ENCODE measurements around the gene MSRB2. TPM values are rescaled to one million over a fixed set of nuclear protein-coding genes. Genes with fewer than 3 reads are reported as not detected.

The MSRB2 gene
- total and polyA plus RNA-seq, 8 donors: 2.4 to 14.3 (median 7.6) TPM

DNA sequence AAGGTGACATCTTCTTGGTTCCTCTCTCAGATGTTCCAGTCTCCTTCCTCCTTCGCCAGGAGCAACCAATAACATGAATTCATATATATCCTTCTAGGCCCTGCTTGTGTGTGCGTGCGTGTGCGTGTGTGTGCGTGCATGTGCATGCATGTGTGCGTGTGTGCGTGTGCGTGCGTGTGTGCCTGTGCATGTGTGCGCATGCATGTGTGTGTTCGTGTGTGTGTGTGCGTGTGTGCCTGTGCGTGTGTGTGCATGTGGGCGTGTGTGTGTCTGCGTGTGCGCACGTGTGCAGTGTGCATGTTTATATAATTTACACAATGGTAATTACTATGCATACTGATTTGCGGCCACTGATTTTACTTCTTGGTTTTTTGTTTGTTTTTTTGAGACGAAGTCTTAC lies 52.8 kb downstream of the MSRB2 start:
- H3K4me1 ChIP-seq: peaks cover 0 to 5% (median 0%) of the 10 kb centered on the region in 3 donors
- no peaks in the 10 kb centered on the region for H3K27me3 ChIP-seq
- WGBS, 2 donors: 94 to 95% methylated on average over 19 of the region's 19 CpGs
- no peaks in the 10 kb centered on the region for H3K9me3 ChIP-seq
- intact Hi-C loops (cut with DNase I): no loop called here
- no peak for TF ChIP-seq CTCF (IDR thresholded peaks at IDR 0.05)
- FAIRE-seq (no peak), DNase-seq (no peak), ATAC-seq (no peak)
- H3K4me3 ChIP-seq: no peak overlapping the region
- H3K27ac ChIP-seq: no peak overlapping the region
- H3K36me3 ChIP-seq: no peaks in the 10 kb centered on the region

DNA sequence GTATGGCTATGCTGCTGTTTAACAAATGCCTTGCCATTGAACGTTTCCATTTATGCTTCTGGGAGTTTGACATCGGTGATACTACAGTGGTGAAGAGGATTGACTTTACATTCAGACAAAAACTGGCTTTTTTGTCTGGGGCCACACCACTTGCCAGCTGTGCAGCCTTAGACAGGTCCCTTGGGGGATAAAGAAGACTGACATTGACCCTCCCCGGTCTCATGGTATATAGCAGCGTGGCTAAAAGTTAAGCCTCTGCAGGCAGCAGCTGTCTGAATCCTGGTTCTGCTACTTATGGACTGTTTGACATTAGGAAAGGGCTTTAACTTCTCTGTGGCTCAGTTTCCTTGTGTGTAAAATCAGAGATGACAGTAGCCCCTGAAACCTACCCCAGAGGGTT lies 54.7 kb downstream of the MSRB2 start:
- ATAC-seq: no peak
- intact Hi-C loops (cut with DNase I): no loop called here
- Histone ChIP-seq H3K36me3 (no peaks in the 10 kb centered on the region), H3K9me3 (no peaks in the 10 kb centered on the region), H3K4me3 (no peak overlapping the region), H3K27me3 (no peaks in the 10 kb centered on the region), H3K4me1 (peaks cover 0 to 5% (median 0%) of the 10 kb centered on the region in 3 donors), H3K27ac (no peak overlapping the region)
- DNase-seq: no peak
- FAIRE-seq: no peak
- no peak for TF ChIP-seq CTCF (IDR thresholded peaks at IDR 0.05)
- WGBS, 2 donors: 91 to 93% methylated on average over 4 of the region's 4 CpGs

- TF ChIP-seq CTCF (IDR thresholded peaks at IDR 0.05): no peak
- FAIRE-seq: no peak
Observed at GRCh38 chr10:23150610-23151009, 55.2 kb downstream of the MSRB2 start.

GRCh38 chr10:23151071-23151470 lies 55.7 kb downstream of the MSRB2 start:
- Histone ChIP-seq H3K36me3 (no peaks in the 10 kb centered on the region), H3K27ac (no peak overlapping the region), H3K4me3 (no peak overlapping the region), H3K27me3 (no peaks in the 10 kb centered on the region), H3K4me1 (peaks cover 0 to 5% (median 0%) of the 10 kb centered on the region in 3 donors), H3K9me3 (no peaks in the 10 kb centered on the region)
- FAIRE-seq (no peak), ATAC-seq (peak; percentile 66 to 92 (median 89)), DNase-seq (peak in 3 of 6 donors; percentile 37 to 58 (median 48))
- TF ChIP-seq CTCF (IDR thresholded peaks at IDR 0.05): no peak
- WGBS, 2 donors: 34 to 40% methylated on average over 7 of the region's 7 CpGs
- intact Hi-C loops (cut with DNase I): no loop called here

More at GRCh38 chr10:23150610-23151009, 55.2 kb downstream of the MSRB2 start:
- intact Hi-C loops (cut with DNase I): no loop called here
- DNase-seq: no peak
- peaks cover 0 to 5% (median 0%) of the 10 kb centered on the region in 3 donors for H3K4me1 ChIP-seq
- no peak for ATAC-seq
- H3K27ac ChIP-seq: no peak overlapping the region
- no peaks in the 10 kb centered on the region for H3K9me3 ChIP-seq
- no peaks in the 10 kb centered on the region for H3K36me3 ChIP-seq
- H3K4me3 ChIP-seq: no peak overlapping the region
- H3K27me3 ChIP-seq: no peaks in the 10 kb centered on the region
- WGBS, 2 donors: 83 to 85% methylated on average over 12 of the region's 12 CpGs

DNA sequence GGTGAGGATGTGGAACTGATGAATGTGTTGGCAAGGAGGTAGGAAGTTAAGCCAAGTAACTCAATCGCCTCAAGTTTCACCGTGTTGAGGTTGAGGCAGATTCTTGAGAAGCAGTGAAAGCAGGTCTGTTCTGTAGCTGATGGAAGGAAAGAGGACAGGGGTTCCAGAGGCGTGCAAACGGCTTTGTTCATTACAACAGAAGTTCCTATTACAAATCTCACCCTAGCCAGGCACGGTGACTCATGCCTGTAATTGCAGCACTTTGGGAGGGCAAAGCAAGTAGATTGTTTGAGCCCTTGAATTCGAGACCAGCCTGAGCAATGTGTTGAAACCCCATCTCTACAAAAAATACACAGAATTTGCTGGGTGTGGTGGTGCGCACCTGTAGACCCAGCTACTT lies 59.8 kb downstream of the MSRB2 start:
- no peaks in the 10 kb centered on the region for H3K27me3 ChIP-seq
- no peaks in the 10 kb centered on the region for H3K9me3 ChIP-seq
- no peak overlapping the region for H3K4me3 ChIP-seq
- FAIRE-seq: no peak
- no peaks in the 10 kb centered on the region for H3K36me3 ChIP-seq
- peaks cover 0 to 5% (median 0%) of the 10 kb centered on the region in 3 donors for H3K4me1 ChIP-seq
- intact Hi-C loops (cut with DNase I): loop anchor here in 1 of 3 donors (5.0 kb wide), 1 partner anchor 137 kb away; no protein-coding TSS in a partner anchor
- no peak overlapping the region for H3K27ac ChIP-seq
- no peak for TF ChIP-seq CTCF (IDR thresholded peaks at IDR 0.05)
- DNase-seq: no peak
- ATAC-seq: no peak
- WGBS, 2 donors: 84 to 92% methylated on average over 7 of the region's 7 CpGs

All from pancreas (tissue), 10 donors.